ENCODE measurements around the gene GAGE10.
"Not testable (repeated sequence)": the region's sequence is repeated elsewhere in the genome, so short reads cannot be mapped to it uniquely, and the experiment has no call there.

GAGE10 gene

GRCh38 chrX:49323735-49324134 is 20.3 kb downstream of the GAGE10 start:
- DNase-seq (ENCODE audit: low read depth): not testable (repeated sequence)

- not testable (repeated sequence) for DNase-seq (ENCODE audit: low read depth)
Measured at GRCh38 chrX:49330421-49330820, 27.0 kb downstream of the GAGE10 start.

DNA sequence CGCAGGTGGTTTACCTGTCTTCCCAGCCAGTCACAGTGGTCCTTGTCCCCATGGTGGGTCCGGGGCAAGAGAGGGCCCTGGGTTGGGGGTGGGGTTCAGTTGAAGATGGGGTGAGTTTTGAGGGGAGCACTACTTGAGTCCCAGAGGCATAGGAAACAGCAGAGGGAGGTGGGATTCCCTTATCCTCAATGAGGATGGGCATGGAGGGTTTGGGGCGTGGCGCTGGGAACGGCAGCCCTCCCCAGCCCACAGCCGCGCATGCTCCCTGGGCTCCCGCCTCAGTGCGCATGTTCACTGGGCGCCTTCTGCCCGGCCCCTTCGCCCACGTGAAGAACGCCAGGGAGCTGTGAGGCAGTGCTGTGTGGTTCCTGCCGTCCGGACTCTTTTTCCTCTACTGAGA is 27.8 kb downstream of the GAGE10 start, which contains the start of gene GAGE13:
TSS of gene GAGE13 (plus strand) at position 301 of the 400 bp plus-strand sequence. CDS start 1,156 bp downstream, outside the sequence.
- DNase-seq (ENCODE audit: low read depth): not testable (repeated sequence)

DNA sequence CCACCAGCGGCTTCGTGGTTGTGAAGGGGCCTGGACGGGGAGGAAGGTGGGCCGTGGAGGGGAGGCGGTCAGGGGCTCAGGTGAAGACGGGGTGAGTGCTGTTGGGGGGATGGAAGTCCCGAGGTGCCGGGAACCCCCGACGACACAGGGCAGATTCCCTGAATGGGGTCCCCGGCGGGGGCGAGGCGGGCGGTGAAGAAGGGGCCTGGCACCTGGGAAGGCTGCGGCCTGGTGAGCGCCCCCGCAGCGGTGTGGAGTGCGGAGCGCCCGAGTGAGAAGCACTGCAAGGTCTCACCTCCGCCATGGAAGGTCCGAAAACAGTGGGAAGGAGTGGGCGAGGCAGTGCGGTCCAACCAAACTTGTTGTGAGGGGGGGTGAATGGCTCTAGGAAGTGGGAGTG is 28.4 kb downstream of the GAGE10 start:
- DNase-seq (ENCODE audit: low read depth): not testable (repeated sequence)

DNA sequence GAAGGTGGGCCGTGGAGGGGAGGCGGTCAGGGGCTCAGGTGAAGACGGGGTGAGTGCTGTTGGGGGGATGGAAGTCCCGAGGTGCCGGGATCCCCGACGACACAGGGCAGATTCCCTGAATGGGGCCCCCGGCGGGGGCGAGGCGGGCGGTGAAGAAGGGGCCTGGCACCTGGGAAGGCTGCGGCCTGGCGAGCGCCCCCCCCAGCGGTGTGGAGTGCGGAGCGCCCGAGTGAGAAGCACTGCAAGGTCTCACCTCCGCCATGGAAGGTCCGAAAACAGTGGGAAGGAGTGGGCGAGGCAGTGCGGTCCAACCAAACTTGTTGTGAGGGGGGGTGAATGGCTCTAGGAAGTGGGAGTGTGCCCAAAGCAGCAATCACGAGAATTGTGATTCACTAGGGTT is 38.0 kb downstream of the GAGE10 start:
- not testable (repeated sequence) for DNase-seq (ENCODE audit: low read depth)

DNA sequence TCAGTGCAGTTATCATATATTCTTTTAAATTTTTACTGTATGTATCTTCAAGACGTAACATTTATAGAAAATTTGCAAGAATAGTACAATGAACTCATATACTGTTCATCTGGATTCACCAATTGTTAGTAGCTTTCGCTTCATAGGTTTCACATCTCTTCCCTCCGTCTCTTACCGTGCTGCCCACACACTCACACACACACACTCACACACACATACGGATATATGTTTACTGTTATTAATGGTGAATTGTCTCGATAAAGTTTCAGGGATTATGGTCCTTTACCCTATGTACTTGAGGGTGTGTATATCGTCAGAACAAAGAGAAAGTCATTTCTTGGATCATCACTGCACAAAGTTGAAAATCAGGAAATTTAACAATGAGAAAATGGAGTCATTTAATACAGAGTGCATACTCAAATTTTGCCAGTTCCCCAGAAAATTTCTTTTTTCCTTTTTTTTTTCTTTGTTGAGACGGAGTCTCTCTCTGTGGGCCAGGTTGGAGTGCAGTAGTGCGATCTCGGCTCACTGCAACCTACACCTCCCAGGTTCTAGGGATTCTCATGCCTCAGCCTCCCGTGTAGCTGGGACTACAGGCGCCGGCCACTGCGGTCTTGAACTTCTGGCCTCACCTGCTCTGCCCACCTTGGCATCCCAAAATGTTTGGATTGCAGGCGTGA is 41.2 kb downstream of the GAGE10 start:
- DNase-seq (ENCODE audit: low read depth): not testable (repeated sequence)

GRCh38 chrX:49345402-49345801 is 42.0 kb downstream of the GAGE10 start:
- DNase-seq (ENCODE audit: low read depth): not testable (repeated sequence)

- not testable (repeated sequence) for DNase-seq (ENCODE audit: low read depth)
Measured at GRCh38 chrX:49346150-49346549, 42.7 kb downstream of the GAGE10 start.

All from activated gamma-delta T cell treated with anti-CD3 and anti-CD28 coated beads, Interleukin-2, amount 50 U/mL, for 16 hours (primary cell).